Panc1 (cell line): ENCODE measurements around the gene CCDC182. TPM values are rescaled to one million over a fixed set of nuclear protein-coding genes. Genes with fewer than 3 reads are reported as not detected.

Experiments
- ATAC-seq: fragments of 200-7000 bp; cut with Tn5 transposase; 2 replicates; pipeline ENCODE4 v1.9.1; 2020; ENCODE audit warnings: mild to moderate bottlenecking, moderate library complexity
- BruUV-seq: library from RNA; stranded (reverse); fragments of 400-500 nt; replicated peaks from 2 replicates; lab custom pipeline; 2021; lab: Mats Ljungman, UMichigan
- CTCF ChIA-PET: fragments of 300-600 bp; sonication (Branson Sonifier 250); formaldehyde crosslinking; loops from one replicate; lab custom pipeline; 2022; ENCODE audit warnings: antibody characterized with exemption; lab: Charles Lee
- POLR2A ChIA-PET: fragments of 300-600 bp; sonication (Branson Sonifier 250); formaldehyde crosslinking; loops from one replicate; lab custom pipeline; 2022; ENCODE audit warnings: antibody characterized with exemption; lab: Charles Lee
- DNase-seq: peaks from one replicate; pipeline ENCODE4 v3.0.0-alpha.2; 2010; ENCODE audit warnings: low read depth, low spot score
- H3K27ac ChIP-seq: 2 replicates; pipeline ENCODE4 v1.5.1; 2011; ENCODE audit warnings: mild to moderate bottlenecking, low read length, inconsistent platforms
- H3K27me3 ChIP-seq: fragments of 200-500 bp; sonication (Bioruptor generic); 2 replicates; pipeline ENCODE4 v1.6.0; 2014; ENCODE audit warnings: low read length, inconsistent platforms; ENCODE audit not compliant: control insufficient read depth, insufficient read depth
- H3K36me3 ChIP-seq: fragments of 200-500 bp; sonication (Bioruptor generic); 2 replicates; pipeline ENCODE4 v1.5.1; 2014; ENCODE audit warnings: inconsistent platforms, mild to moderate bottlenecking, low read length, moderate library complexity; ENCODE audit not compliant: control insufficient read depth, insufficient read depth
- H3K4me1 ChIP-seq: 2 replicates; pipeline ENCODE4 v1.5.1; 2011; ENCODE audit warnings: inconsistent platforms, mild to moderate bottlenecking, low read length, moderate library complexity; ENCODE audit not compliant: control insufficient read depth, insufficient read depth
- H3K4me3 ChIP-seq, 2 experiments: 2 replicates each; pipeline ENCODE4 v1.5.1; 2011 to 2012; ENCODE audit warnings: low read depth in 2 of 2, low read length in 2 of 2, mild to moderate bottlenecking in 2 of 2, inconsistent platforms in 1 of 2, moderate library complexity in 1 of 2
- H3K9me3 ChIP-seq: fragments of 200-500 bp; sonication (Bioruptor generic); 2 replicates; pipeline ENCODE4 v1.5.1; 2014; ENCODE audit warnings: low read depth, mild to moderate bottlenecking, inconsistent platforms, low read length, moderate library complexity; ENCODE audit not compliant: control insufficient read depth, insufficient read depth
- POLR2AphosphoS5 ChIP-seq: IDR thresholded peaks from 2 replicates; pipeline ENCODE4 v1.6.1; 2012; ENCODE audit warnings: mild to moderate bottlenecking, low read depth, low read length, moderate library complexity
- SIN3A ChIP-seq: IDR thresholded peaks from 2 replicates; pipeline ENCODE4 v1.6.1; 2012; ENCODE audit warnings: low read depth, mild to moderate bottlenecking, low read length, moderate library complexity, borderline replicate concordance; ENCODE audit not compliant: insufficient read depth
- TCF7L2 ChIP-seq: IDR thresholded peaks from 2 replicates; pipeline ENCODE4 v1.6.1; 2011; ENCODE audit warnings: mild to moderate bottlenecking, low read depth, low read length, inconsistent platforms
- in situ Hi-C: cut with HindIII; loops from 2 replicates; pipeline ENCODE4 v1.10.0; 2016; ENCODE audit warnings: low sequenced_read_pairs, low pct_unique_long_range_greater_than_20kb
- intact Hi-C: fragments of 100-400 bp; cut with micrococcal nuclease; formaldehyde crosslinking; loops from one replicate; pipeline ENCODE4 v1.10.0; 2022; ENCODE audit not compliant: unreplicated experiment
- total RNA-seq: library from RNA; stranded (reverse); gene quantifications from one replicate; pipeline ENCODE4 v1.2.1, GENCODE V29; 2021; ENCODE audit not compliant: unreplicated experiment
- TF ChIP-seq, protein P1 (sequence below), 2 experiments: IDR thresholded peaks; 2 replicates each; pipeline ENCODE4 v1.6.1; 2011 to 2012; ENCODE audit warnings: low read depth in 2 of 2, control low read depth in 1 of 2, low read length in 1 of 2, mild to moderate bottlenecking in 1 of 2, moderate library complexity in 1 of 2; ENCODE audit not compliant: insufficient read depth in 1 of 2
- TF ChIP-seq, protein P2 (sequence below): fragments of 450-650 bp; IDR thresholded peaks from 2 replicates; pipeline ENCODE4 v1.5.1; 2017; ENCODE audit warnings: mild to moderate bottlenecking

The CCDC182 gene
- total RNA-seq, 1 experiment from 2014 or later = not detected

DNA sequence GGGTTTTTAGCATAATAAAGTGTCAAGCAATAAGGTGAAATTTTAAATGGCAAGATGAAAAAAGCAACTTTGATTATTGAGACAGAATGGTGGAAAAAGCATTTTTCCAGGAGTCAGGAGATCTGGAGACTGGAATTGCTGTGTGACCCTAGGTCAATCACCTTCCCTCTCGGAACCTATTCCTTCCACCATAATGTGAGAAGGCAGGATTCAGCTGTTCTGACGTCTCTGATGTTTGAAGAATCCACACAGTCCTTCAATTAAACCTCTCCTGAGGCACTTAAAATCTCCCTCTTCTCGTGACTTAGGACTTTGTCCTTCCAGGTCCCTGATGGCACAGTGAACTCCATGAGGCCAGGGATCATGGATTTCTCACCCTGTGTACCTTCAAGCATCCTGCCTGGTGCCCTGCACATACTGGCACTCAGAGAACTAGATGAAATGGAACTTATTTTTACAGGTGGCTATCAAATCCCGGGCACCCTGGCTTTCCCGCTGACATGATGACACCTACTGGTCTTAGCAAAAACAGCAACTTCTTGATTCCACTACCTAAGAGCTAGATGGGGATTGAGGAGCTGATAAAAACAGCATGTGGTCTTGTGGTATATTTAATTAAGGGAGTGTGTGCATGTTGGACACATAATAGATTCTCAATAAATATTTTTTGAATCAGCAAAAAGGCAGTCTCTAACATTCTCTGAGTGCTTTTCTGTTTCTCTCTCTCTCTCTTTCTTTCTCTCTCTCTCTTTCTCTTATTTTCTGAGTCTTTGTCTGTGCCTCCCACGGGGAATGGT lies 2.3 kb upstream of the CCDC182 start:
- BruUV-seq = no TSS peak
- Histone ChIP-seq H3K4me3 (no peak overlapping the region), H3K4me1 (no peaks in the 10 kb centered on the region), H3K9me3 (no peaks in the 10 kb centered on the region), H3K27me3 (peaks cover 20% of the 10 kb centered on the region), H3K36me3 (no peaks in the 10 kb centered on the region), H3K27ac (no peak overlapping the region)
- CTCF ChIA-PET = interaction anchor here (0.5 to 1.4 kb wide), 13 partner anchors 11 to 618 kb away, joined by 3 to 7 read pairs (median 4); partner anchors contain the start of gene VEZF1
- peak; percentile 52 for DNase-seq
- peak; percentile 84 for ATAC-seq
- intact Hi-C loops (loop anchor here (2.0 kb wide), 3 partner anchors 149 to 617 kb away; no protein-coding TSS in a partner anchor), in situ Hi-C loops (no loop called here)
- TF ChIP-seq, protein P1, sequence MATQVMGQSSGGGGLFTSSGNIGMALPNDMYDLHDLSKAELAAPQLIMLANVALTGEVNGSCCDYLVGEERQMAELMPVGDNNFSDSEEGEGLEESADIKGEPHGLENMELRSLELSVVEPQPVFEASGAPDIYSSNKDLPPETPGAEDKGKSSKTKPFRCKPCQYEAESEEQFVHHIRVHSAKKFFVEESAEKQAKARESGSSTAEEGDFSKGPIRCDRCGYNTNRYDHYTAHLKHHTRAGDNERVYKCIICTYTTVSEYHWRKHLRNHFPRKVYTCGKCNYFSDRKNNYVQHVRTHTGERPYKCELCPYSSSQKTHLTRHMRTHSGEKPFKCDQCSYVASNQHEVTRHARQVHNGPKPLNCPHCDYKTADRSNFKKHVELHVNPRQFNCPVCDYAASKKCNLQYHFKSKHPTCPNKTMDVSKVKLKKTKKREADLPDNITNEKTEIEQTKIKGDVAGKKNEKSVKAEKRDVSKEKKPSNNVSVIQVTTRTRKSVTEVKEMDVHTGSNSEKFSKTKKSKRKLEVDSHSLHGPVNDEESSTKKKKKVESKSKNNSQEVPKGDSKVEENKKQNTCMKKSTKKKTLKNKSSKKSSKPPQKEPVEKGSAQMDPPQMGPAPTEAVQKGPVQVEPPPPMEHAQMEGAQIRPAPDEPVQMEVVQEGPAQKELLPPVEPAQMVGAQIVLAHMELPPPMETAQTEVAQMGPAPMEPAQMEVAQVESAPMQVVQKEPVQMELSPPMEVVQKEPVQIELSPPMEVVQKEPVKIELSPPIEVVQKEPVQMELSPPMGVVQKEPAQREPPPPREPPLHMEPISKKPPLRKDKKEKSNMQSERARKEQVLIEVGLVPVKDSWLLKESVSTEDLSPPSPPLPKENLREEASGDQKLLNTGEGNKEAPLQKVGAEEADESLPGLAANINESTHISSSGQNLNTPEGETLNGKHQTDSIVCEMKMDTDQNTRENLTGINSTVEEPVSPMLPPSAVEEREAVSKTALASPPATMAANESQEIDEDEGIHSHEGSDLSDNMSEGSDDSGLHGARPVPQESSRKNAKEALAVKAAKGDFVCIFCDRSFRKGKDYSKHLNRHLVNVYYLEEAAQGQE (IDR thresholded peaks at IDR 0.05; ENCODE audit: insufficient read depth in 1 of 2, low read depth in 2 of 2, low read length in 1 of 2) = no peak
- TF ChIP-seq, protein P2, sequence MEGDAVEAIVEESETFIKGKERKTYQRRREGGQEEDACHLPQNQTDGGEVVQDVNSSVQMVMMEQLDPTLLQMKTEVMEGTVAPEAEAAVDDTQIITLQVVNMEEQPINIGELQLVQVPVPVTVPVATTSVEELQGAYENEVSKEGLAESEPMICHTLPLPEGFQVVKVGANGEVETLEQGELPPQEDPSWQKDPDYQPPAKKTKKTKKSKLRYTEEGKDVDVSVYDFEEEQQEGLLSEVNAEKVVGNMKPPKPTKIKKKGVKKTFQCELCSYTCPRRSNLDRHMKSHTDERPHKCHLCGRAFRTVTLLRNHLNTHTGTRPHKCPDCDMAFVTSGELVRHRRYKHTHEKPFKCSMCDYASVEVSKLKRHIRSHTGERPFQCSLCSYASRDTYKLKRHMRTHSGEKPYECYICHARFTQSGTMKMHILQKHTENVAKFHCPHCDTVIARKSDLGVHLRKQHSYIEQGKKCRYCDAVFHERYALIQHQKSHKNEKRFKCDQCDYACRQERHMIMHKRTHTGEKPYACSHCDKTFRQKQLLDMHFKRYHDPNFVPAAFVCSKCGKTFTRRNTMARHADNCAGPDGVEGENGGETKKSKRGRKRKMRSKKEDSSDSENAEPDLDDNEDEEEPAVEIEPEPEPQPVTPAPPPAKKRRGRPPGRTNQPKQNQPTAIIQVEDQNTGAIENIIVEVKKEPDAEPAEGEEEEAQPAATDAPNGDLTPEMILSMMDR = peak; percentile 91
- TF ChIP-seq SIN3A = no peak
- POLR2A ChIA-PET = no interaction called here

DNA sequence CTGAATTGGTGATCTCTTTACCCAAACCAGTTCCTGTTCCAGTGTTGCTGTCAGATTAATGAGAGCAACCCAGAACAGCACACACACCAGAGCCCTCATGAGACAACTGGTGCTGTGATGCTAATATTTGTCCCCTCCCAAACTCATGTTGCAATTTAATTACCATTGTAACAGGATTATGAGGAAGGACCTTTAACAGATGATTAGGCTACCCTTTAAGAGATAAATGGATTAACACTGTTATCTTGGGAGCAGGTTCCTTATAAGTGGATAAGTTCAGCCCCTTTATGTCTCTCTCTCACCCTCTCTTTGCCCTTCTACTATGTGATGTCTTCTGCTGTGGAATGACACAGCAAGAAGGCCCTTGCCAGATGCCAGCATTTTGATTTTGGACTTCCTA lies 1.1 kb upstream of the CCDC182 start:
- TF ChIP-seq TCF7L2 (no peak), POLR2AphosphoS5 (no peak), SIN3A (no peak)
- TF ChIP-seq, protein P2 = no peak
- TF ChIP-seq, protein P1 (IDR thresholded peaks at IDR 0.05; ENCODE audit: insufficient read depth in 1 of 2, low read depth in 2 of 2, low read length in 1 of 2) = no peak
- Histone ChIP-seq H3K27me3 (peaks cover 20% of the 10 kb centered on the region), H3K9me3 (no peaks in the 10 kb centered on the region), H3K4me1 (no peaks in the 10 kb centered on the region), H3K27ac (no peak overlapping the region), H3K4me3 (no peak overlapping the region), H3K36me3 (no peaks in the 10 kb centered on the region)
- DNase-seq (no peak), ATAC-seq (no peak)
- no TSS peak for BruUV-seq
- intact Hi-C loops (loop anchor here (2.0 kb wide), 3 partner anchors 147 to 615 kb away; no protein-coding TSS in a partner anchor), in situ Hi-C loops (no loop called here)
- ChIA-PET CTCF (no interaction called here), POLR2A (no interaction called here)
